ENCODE data around the gene FRMD4A. TPM values are rescaled to one million over a fixed set of nuclear protein-coding genes. Genes with fewer than 3 reads are reported as not detected.

FRMD4A gene
- total RNA-seq, 1 experiment from 2014 or later = 7.0 TPM

DNA sequence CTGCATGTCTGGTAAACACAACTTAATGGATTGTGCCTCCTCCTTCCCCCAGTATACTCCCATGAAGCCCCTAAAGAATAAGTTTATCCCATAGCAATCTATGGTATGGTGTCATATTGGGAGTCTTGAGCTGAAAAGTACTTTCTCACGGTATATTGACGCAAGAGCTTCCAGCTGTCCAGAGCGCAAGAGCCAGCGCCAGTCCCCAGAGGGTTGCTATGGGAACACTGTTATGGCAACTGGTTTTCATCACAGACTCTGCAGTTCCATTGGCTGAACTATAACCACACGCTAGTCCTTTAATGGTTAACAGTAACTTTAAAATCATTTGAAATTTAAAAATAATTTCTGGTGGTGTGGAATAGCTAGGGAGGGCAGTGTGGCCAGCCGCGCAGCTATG is 697.0 kb downstream of the FRMD4A start:
- Mint-ChIP-seq H3K4me1 (ENCODE audit: low read depth, unreplicated experiment) (peaks cover 5% of the 10 kb centered on the region), H3K4me3 (ENCODE audit: low read depth, unreplicated experiment) (no peak overlapping the region), H3K27ac (ENCODE audit: unreplicated experiment) (no peak overlapping the region), H3K27me3 (ENCODE audit: unreplicated experiment) (no peaks in the 10 kb centered on the region), H3K9me3 (ENCODE audit: low read depth, unreplicated experiment) (no peaks in the 10 kb centered on the region), H3K36me3 (ENCODE audit: insufficient read depth, unreplicated experiment) (no peaks in the 10 kb centered on the region)
- TF ChIP-seq, protein P1, sequence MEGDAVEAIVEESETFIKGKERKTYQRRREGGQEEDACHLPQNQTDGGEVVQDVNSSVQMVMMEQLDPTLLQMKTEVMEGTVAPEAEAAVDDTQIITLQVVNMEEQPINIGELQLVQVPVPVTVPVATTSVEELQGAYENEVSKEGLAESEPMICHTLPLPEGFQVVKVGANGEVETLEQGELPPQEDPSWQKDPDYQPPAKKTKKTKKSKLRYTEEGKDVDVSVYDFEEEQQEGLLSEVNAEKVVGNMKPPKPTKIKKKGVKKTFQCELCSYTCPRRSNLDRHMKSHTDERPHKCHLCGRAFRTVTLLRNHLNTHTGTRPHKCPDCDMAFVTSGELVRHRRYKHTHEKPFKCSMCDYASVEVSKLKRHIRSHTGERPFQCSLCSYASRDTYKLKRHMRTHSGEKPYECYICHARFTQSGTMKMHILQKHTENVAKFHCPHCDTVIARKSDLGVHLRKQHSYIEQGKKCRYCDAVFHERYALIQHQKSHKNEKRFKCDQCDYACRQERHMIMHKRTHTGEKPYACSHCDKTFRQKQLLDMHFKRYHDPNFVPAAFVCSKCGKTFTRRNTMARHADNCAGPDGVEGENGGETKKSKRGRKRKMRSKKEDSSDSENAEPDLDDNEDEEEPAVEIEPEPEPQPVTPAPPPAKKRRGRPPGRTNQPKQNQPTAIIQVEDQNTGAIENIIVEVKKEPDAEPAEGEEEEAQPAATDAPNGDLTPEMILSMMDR (IDR thresholded peaks at IDR 0.05; ENCODE audit: unreplicated experiment) = no peak
- DNase-seq = no peak
- no TSS peak for BruUV-seq (replicated peaks)
- CTCF ChIA-PET = no interaction called here
- intact Hi-C loops (cut with micrococcal nuclease; ENCODE audit: unreplicated experiment) = no loop called here

DNA sequence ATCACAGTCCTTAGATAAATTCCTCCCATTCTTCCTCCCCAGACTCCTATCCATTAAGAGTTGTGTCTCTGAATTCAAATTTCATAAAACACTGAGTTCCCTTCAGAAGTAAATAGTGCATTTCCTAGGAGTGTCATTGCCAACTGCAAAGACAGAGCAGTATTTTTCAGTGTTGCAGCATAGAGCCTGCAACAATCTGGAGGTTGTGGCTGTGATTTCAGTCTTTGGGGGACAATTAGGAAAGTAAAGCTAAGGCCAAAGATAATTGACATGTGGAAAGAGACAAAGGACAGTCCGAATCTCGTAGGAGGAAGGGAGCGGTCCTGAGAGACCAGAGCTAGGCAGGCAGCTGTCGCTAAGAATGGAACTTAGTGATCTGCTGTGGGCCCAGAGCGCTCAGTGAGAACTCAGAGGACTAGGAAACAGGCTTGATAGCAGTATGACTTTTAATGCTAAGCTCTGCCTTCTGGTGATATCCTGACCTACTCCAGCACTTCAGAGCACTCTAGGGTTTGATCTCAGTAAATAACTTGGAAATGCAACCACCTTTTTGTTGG is 697.8 kb downstream of the FRMD4A start:
- Mint-ChIP-seq H3K36me3 (ENCODE audit: insufficient read depth, unreplicated experiment) (no peaks in the 10 kb centered on the region), H3K27me3 (ENCODE audit: unreplicated experiment) (no peaks in the 10 kb centered on the region), H3K4me3 (ENCODE audit: low read depth, unreplicated experiment) (no peak overlapping the region), H3K4me1 (ENCODE audit: low read depth, unreplicated experiment) (peaks cover 8% of the 10 kb centered on the region), H3K27ac (ENCODE audit: unreplicated experiment) (no peak overlapping the region), H3K9me3 (ENCODE audit: low read depth, unreplicated experiment) (no peaks in the 10 kb centered on the region)
- intact Hi-C loops (cut with micrococcal nuclease; ENCODE audit: unreplicated experiment) = no loop called here
- no TSS peak for BruUV-seq (replicated peaks)
- TF ChIP-seq, protein P1 (IDR thresholded peaks at IDR 0.05; ENCODE audit: unreplicated experiment) = no peak
- DNase-seq = no peak
- CTCF ChIA-PET = no interaction called here

DNA sequence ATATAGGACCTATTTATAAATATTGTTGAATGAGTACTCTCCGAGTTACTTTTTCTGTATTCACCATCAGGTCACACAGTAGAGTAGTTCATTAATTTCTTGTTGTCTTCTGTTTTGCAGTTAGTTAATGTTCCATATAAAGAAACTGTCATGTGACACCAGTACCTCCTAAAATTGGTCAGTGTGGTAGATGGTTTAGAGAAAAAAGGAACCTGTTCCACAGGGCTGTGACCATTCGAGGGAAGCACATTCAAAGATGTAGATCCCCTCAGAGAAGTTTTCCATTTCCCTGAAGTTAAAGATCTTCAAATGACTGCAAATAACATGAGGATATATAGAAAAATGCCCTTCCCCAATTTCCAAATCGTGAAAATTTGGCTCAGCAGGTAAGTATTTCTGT is 698.3 kb downstream of the FRMD4A start:
- no peak overlapping the region for H3K27ac Mint-ChIP-seq (ENCODE audit: unreplicated experiment)
- no peak overlapping the region for H3K4me3 Mint-ChIP-seq (ENCODE audit: low read depth, unreplicated experiment)
- BruUV-seq (replicated peaks) = no TSS peak
- H3K36me3 Mint-ChIP-seq (ENCODE audit: insufficient read depth, unreplicated experiment) = no peaks in the 10 kb centered on the region
- intact Hi-C loops (cut with micrococcal nuclease; ENCODE audit: unreplicated experiment) = no loop called here
- DNase-seq = no peak
- no peaks in the 10 kb centered on the region for H3K27me3 Mint-ChIP-seq (ENCODE audit: unreplicated experiment)
- CTCF ChIA-PET = no interaction called here
- no peaks in the 10 kb centered on the region for H3K9me3 Mint-ChIP-seq (ENCODE audit: low read depth, unreplicated experiment)
- peaks cover 8% of the 10 kb centered on the region for H3K4me1 Mint-ChIP-seq (ENCODE audit: low read depth, unreplicated experiment)
- TF ChIP-seq, protein P1 (IDR thresholded peaks at IDR 0.05; ENCODE audit: unreplicated experiment) = no peak

DNA sequence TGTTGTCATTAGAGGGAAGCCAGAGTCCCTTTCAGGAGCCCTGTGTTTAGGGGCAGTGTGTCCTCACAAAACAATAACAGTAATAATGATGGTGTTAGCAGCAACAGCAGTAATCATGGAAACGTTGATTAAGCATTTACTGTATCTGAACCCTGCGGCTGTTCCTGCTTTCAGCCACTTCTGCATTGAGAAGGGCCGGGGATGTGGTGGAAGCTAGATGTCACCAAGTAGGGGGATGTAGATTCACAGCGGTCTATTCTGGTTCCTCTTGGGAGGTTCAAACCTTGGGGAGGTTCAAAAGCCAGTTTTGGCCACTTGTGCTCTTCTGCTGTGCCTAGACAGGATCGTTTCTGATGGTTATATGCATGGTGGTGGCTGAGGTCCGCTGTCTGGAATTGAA is 699.1 kb downstream of the FRMD4A start:
- Mint-ChIP-seq H3K4me1 (ENCODE audit: low read depth, unreplicated experiment) (peaks cover 8% of the 10 kb centered on the region), H3K27ac (ENCODE audit: unreplicated experiment) (no peak overlapping the region), H3K9me3 (ENCODE audit: low read depth, unreplicated experiment) (no peaks in the 10 kb centered on the region), H3K36me3 (ENCODE audit: insufficient read depth, unreplicated experiment) (no peaks in the 10 kb centered on the region), H3K27me3 (ENCODE audit: unreplicated experiment) (no peaks in the 10 kb centered on the region), H3K4me3 (ENCODE audit: low read depth, unreplicated experiment) (no peak overlapping the region)
- CTCF ChIA-PET = no interaction called here
- intact Hi-C loops (cut with micrococcal nuclease; ENCODE audit: unreplicated experiment) = no loop called here
- no peak for DNase-seq
- TF ChIP-seq, protein P1 (IDR thresholded peaks at IDR 0.05; ENCODE audit: unreplicated experiment) = no peak
- BruUV-seq (replicated peaks) = no TSS peak
